GM13977 (cell line): ENCODE data around the gene GUCY1A2.
"Not testable (repeated sequence)": the region's sequence is repeated elsewhere in the genome, so short reads cannot be mapped to it uniquely, and the experiment has no call there.

Source experiments
- DNase-seq: peaks from one replicate; pipeline ENCODE4 v3.0.0; 2012; ENCODE audit warnings: low spot score
- CTCF ChIP-seq: IDR thresholded peaks from 2 replicates; pipeline ENCODE4 v1.5.1; 2012; ENCODE audit warnings: mild to moderate bottlenecking, control low read depth; ENCODE audit not compliant: insufficient read depth; ENCODE audit errors: extremely low read depth, missing control alignments
- in situ Hi-C: fragments of 300-500 bp; cut with MboI; formaldehyde crosslinking; loops from one replicate; pipeline ENCODE4 v1.12.0; 2022; ENCODE audit warnings: low sequenced_read_pairs, low pct_unique_long_range_greater_than_20kb, mixed read lengths, inconsistent platforms; ENCODE audit not compliant: unreplicated experiment

GUCY1A2 gene, protein sequence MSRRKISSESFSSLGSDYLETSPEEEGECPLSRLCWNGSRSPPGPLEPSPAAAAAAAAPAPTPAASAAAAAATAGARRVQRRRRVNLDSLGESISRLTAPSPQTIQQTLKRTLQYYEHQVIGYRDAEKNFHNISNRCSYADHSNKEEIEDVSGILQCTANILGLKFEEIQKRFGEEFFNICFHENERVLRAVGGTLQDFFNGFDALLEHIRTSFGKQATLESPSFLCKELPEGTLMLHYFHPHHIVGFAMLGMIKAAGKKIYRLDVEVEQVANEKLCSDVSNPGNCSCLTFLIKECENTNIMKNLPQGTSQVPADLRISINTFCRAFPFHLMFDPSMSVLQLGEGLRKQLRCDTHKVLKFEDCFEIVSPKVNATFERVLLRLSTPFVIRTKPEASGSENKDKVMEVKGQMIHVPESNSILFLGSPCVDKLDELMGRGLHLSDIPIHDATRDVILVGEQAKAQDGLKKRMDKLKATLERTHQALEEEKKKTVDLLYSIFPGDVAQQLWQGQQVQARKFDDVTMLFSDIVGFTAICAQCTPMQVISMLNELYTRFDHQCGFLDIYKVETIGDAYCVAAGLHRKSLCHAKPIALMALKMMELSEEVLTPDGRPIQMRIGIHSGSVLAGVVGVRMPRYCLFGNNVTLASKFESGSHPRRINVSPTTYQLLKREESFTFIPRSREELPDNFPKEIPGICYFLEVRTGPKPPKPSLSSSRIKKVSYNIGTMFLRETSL

DNA sequence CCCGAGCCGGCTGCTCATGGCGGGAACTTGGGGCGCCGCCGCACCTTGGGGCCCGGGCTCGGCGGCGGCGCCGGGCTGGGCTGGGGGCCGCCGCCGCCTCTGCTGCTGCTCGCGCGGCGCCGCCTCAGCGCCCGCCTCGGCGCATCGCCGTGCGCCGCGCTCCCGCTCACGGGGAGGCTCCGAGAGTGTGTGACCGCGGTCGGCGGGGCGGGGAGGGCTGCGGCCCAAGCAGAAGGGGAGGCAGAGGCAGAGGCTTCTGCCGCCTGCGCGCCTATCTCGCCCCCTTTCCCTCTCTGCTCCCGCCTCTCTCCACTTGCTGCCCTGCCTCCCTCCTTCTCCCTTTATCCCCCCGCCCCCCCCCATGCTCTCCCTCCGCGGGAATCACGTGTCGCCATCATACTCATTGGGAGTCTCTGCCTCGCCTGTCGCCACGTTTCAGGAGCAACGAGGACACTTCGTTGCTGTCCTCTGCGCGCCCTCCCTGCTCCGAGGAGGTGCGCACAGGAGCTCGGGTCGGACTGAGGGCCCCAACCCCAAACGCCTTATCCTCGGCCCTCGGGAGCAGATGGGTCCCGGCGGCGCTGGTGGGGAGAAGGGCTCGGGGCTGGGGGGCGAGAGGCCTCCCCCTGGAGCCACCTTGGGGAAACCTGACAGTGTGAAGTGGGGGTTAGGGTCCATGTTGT, at the start of gene GUCY1A2:
GUCY1A2 (minus strand) TSS at position 258 of the 683 bp plus-strand sequence. CDS start 421 bp downstream, outside the sequence.
- peak; percentile 45 for DNase-seq
- in situ Hi-C loops = no loop called here
- no peak for TF ChIP-seq CTCF

- TF ChIP-seq CTCF = no peak
- no peak for DNase-seq
- in situ Hi-C loops = no loop called here
These were observed 36.1 kb upstream of the GUCY1A2 start for GRCh38 chr11:107054391-107054790.

- in situ Hi-C loops = not testable (repeated sequence)
These were observed 33.1 kb upstream of the GUCY1A2 start for GRCh38 chr11:107051332-107051731.

DNA sequence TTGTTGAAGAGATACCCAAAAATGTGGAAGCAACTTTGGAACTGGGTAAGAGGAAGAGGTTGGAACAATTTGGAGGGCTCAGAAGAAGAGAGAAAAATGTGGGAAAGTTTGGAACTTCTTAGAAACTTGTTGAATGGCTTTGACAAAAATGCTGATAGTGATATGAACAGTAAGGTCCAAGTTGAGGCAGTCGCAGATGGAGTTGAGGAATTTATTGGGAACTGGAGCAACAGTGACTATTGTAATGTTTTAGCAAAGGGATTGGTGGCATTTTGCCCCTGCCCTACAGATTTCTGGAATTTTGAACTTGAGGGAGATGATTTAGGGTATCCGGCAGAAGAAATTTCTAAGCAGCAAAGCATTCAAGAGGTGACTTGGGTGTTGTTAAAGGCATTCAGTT, 32.6 kb upstream of the GUCY1A2 start:
- DNase-seq, in situ Hi-C loops: not testable (repeated sequence)

More at GRCh38 chr11:107051332-107051731, 33.1 kb upstream of the GUCY1A2 start:
- DNase-seq = not testable (repeated sequence)

GRCh38 chr11:107050121-107050520, 31.8 kb upstream of the GUCY1A2 start:
- in situ Hi-C loops = no loop called here
- TF ChIP-seq CTCF = no peak
- DNase-seq = no peak

DNA sequence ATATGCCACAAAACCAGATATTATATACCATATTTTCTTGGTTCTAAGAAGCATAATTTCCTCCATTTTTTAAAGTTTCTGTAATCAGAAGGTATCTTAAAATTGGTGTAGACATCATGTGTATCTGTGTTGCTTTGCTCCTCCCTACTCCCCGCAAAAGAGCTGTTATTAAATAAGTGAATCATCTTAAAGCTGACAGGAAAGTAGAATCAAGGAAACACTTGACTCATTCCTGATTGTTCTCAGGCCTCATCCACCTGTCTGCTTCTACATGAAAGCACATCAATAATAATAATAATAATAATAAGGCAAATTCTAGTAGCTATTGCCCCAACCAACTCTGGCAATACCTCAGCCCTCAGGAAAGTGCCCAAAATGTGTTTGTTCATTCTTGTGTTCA, 26.2 kb upstream of the GUCY1A2 start:
- no peak for TF ChIP-seq CTCF
- DNase-seq = no peak
- in situ Hi-C loops = no loop called here

GRCh38 chr11:107043242-107044006, 25.1 kb upstream of the GUCY1A2 start:
- in situ Hi-C loops = no loop called here
- peak; percentile 44 for DNase-seq
- no peak for TF ChIP-seq CTCF
